HG02981 (cell line): Measurements from ENCODE around the gene VKORC1L1.
"Not testable (repeated sequence)": the region's sequence is repeated elsewhere in the genome, so short reads cannot be mapped to it uniquely, and the experiment has no call there.

ENCODE experiments used
- ATAC-seq: cut with Tn5 transposase; IDR thresholded peaks from one replicate; pipeline ENCODE4 v1.9.1; 2021; ENCODE audit warnings: mild to moderate bottlenecking, moderate library complexity; ENCODE audit not compliant: unreplicated experiment

The VKORC1L1 gene

DNA sequence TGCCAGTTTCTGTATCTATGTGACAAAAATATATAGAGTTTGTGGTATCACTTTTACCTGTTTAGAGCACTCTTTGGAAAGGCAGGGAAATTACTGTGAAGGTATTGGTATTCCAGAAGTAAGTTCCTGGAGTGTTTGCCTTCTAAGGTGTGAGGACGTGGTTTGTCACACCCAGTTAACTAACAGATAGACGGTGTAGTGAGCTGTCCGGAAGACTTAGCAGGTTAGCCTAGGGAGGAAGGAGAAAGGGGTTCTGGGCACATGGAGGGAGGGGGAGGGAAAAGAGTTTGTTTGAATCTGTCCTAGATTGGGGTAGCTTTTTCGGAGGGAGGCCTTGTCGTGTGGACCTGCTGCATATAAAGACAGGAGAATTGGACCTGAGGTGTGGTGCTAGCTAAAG is 7.4 kb downstream of the VKORC1L1 start:
- ATAC-seq = not testable (repeated sequence)

DNA sequence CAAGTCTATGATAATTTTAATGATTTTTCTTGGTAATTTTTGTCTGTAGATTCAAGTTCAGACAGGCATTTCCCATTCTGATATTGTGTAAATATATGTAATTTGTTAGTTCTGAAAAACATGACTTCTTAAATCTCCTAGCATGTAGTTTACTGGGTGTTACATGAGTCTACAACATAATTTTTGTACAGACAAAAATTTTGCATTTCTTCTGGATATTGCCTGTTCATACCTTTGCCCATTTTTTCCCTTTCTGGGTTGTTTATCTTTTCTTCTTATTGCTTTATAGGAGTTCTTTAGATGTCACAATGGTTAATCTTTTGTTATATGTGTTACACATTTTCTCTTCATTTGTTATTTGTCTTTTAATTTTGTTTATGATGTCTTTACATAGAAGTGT is 12.1 kb downstream of the VKORC1L1 start:
- not testable (repeated sequence) for ATAC-seq

DNA sequence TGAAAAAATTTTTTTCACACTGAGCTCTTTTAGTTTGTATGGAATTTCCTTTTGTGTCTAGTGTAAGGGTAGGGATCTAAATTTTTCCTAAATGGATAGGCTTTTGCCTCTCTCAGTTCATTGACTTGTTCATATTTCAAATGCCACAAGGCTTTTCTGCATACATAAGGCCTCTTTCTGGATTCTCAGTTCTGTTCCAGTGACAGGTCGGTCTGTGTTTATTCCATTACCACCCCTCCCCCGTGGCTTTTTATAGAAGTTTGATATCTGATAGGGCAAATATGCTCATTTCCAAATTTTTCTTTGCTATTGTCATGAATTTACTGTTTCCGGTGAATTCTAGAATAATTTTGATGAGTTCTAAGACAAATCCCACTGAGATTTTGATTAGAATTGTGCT is 12.7 kb downstream of the VKORC1L1 start:
- ATAC-seq = not testable (repeated sequence)

DNA sequence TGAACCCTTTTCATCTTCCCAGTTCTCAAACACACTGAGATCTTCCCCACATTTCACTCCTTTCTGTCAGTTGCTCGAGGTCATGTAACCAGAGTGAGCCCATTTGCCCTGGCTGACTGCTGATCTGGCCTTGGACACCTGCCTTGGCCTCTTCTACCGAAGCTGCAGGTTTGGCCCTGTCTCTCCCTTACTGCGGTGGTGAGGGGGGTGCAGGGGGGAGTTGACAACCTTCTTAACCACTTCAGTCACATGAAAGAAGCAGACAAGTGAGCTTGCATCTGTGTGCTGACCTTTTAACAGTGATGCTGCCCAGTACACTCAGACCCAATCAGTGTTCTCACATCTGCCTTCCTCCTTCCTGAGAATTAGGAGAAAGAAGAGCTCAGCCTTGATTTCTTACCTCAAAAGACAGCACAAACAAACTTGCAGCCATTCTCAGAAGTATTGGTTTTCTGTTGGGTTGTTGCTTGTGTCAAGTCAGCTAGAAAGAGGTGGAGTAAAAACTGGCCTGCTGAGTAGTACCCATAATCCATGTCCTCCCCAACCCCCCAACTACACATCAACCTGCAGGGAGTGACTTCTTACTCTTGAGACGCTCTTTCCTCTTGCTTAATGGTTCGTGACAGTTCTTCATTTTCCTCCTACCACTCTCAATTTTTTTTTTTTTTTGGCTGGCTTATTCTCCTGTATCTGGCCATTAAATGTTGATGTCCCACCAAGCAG is 15.7 kb downstream of the VKORC1L1 start:
- ATAC-seq = not testable (repeated sequence)

DNA sequence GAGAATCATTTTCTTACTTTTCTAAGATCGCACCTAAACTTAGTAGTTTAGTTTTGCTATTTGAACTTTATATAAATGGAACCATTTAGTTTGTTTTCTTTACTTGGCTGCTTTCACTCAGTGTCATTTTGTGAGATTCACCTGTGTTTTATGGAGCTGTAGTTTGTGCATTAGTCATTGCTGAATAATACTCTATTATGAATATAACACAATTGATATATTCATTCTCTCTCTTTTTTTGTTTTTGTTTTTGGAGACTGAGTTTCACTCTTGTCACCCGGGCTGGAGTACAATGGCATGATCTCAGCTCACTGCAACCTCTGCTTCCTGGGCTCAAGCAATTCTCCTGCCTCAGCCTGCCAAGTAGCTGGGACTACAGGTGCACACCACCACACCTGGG is 16.8 kb downstream of the VKORC1L1 start:
- not testable (repeated sequence) for ATAC-seq

DNA sequence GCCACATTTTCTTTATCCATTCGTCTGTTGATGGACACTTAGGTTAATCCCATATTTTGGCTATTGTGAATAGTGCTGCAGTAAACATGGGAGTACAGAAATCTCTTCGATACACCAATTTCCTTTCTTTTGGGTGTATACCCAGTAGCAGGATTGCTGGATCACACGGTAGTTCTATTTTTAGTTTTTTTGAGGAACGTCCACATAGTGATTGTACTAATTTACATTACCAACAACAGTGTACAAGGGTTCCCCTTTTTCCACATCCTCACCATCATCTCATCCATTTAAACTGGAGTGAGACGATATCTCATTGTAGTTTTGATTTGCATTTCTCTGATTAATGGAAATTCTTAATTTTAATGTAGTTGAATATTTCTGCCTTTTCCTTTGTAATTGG is 19.3 kb downstream of the VKORC1L1 start:
- ATAC-seq = no peak

DNA sequence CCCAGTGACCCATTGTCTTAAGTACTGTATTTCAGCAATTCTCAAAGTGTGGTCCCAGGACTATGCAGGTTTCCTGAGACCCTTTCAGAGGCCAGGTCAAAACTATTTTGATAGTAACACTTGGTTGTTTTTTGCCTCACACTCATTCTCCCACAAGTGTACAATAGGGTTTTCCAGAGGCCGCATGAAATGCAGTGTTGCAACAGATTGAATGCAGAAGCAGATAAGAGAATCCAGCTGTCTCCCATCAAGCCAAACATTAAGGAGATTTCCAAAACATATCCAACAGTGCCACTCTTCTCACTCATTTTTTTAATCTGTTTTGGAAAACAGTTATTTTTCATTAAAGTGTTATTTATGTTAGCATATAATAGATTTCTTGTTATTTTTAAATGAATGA is 20.0 kb downstream of the VKORC1L1 start:
- ATAC-seq = no peak

DNA sequence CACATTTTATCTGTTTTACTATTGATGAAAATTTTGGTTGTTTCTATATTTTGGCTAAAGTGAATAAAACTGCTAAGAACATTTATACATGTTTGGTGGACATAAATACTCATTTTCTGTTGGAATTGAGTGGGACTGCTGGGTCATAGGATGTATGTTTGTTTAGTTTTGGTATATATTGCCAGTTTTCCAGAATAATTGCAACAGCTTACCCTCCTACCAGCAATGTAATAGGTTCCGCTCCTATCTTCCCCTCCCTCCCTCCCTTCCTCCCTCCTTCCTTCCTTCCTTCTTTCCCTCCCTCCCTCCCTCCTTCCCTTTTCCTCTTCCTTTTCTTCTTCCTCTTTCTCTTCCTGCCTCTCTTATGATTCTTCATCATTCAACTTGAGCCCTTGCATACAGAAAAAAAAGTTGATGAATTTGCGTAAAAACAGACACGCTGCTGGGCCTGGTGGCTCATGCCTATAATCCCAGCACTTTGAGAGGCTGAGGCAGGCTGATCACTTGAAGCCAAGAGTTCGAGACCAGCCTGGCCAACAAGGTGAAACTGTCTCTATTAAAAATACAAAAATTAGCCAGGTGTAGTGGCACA is 23.5 kb downstream of the VKORC1L1 start:
- no peak for ATAC-seq

DNA sequence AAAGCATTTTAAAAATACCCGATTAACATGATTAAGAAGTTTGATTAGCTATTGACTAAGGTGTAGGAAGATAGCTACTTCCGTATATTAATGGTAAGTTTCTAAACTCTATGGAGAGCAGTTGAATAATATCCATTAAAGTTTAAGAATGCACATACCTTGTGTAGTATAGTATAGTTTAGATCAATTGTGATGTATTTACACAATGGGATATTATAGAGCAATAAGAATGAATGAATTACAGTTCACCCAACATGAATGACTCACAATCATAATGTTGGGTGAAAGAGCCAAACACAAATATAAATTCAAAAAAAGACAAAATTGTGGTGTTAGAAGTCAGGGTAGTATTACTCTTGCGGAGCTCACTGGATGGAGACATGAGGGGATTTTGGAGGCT is 24.4 kb downstream of the VKORC1L1 start:
- ATAC-seq = not testable (repeated sequence)

DNA sequence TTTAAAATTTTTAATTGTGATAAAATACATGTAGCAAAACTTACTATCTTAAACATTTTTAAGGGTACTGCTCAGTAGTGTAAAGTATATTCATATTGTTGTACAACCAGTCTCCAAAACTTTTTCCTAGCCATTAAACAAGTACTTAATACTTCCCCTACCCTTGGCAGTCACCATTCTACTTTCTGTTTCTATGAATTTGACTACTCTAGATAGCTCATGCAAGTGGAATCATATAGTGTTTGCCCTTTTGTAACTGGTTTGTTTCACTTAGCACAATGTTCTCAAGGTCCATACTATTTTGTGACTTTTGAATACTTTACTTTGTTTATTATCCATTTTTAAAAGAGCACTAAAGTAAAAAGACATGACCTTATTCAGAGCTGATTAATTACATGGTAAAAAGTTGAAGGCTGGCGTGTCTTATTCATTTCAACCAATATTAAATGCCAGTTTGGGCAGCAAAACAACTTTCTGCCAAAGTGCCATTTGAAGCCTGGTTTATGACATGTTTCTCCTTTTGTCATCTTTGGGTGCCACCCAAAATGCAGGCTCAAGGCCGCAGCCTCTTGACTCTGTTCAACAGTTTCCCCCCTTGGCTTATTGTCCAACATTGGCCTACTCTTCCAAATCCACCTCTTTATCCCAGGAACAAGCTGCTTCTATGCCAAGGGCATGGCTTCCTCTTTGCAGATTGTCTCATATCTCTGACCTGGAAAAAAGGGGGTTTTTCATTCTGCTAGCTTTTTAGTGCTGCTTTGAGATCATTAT is 26.0 kb downstream of the VKORC1L1 start:
- peak; percentile 69 for ATAC-seq

DNA sequence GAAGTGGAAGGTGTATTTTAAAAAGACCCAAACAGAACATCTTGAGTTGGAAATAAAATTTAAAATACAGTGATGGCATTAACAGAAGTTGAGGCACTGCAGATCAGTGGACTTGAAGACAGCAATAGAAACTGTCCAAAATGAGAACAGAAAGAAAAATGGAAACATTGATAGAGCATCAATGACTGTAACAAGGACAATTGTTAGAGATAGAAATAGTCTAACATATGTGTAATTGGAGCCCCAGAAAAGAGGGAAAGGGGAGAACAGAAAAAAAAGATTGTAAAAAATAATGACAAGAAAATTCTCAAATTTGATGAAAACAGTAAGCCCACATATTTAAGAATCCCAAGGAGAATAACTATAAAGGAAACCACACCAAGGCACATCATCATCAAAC is 29.4 kb downstream of the VKORC1L1 start:
- ATAC-seq = no peak

DNA sequence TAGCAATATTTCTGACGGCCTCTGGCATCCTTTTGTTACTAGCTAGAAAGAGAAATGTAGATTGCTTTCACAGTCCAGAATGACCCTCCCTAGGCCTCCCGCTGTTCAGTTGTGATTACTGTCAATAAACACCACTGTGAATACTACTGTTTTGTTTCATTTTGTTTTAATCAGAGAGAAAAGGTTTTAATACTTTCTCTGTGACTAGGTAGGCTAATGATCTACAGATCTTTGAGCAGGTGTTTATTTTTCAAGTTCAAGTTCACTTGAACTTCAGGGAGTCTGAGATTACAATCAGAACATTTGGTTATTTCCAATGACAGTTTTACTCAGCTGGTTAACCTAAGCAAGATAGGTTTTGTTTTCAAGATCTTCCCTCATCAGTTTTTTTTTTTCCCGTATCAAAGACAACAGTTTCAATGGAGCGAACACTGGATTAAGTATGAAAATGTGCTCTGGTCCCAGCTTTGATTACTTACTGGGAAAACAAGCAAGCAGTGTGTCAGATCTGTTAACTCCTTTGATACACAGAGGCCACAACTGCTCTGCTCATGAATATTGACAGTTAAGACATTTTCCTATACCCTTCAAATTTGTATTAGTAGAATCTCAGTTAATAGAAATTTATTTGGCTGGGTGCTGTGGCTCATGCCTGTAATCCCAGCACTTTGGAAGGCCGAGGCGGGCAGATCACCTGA is 34.8 kb downstream of the VKORC1L1 start:
- no peak for ATAC-seq

DNA sequence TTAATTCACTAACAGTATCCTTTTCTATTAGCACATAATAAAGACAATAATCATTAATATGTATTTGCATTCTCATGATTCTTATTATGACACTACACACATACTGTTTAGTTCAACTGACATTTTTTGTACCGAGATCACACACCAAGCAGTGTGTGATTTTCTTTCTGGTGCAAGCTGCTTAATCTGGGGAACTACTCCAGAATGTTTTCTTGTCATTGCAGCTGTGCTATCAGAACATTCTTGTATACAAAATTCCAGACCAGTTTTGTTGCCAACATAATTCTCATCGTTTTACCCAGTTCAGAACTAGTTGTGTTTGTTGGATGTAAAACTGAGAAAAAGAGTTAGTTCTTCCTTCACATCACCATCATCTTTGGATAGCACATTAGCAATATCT is 37.4 kb downstream of the VKORC1L1 start:
- no peak for ATAC-seq

DNA sequence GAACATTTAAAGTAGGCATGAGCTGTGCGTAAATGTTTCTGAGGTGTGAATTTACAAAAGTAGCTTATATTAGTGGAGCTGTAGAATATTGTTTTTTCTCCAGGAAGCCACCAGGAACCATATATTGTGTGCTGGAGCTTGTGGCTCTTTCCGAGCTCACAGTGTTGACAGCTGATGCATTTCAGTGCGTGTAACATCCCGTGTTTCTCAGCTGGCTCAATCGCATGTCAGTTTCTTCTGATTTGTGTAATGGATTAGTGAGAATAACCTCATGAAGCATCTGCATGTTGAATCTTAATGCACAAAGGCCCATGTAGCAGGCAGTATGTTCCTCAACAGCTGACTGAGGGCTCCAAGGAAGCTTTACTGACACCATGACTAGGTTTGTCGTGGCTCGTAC is 39.4 kb downstream of the VKORC1L1 start:
- no peak for ATAC-seq

DNA sequence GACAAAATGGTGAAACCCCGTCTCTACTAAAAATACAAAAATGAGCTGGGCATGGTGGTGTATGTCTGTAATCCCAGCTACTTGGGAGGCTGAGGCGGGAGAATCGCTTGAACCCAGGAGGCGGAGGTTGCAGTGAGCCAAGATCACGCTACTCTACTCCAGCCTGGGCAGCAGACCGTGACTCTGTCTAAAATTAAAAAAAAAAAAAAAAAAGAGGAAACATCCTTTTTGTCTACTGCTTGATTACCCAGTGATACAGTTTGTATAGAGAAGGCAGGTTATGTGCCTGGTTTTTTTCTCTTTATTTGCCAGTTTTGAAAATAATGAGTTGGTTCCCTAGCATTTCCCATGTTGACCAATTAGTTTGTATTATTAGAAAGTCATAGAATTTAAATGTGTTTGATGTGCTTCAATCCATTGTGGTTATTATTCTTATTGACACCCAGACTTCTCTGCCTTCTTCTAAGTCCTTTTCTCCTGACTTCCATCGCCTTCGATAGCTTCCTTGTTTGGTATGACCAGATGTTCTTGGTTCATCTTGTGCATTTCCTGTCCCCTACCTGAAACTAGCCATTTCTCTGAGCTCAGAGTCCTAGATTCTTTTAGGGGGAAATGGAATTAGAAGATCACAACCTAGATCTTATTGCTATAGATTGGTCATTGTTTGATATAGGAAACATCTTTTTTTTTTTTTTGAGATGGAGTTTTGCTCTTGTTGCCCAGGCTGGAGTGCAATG is 43.2 kb downstream of the VKORC1L1 start:
- no peak for ATAC-seq

DNA sequence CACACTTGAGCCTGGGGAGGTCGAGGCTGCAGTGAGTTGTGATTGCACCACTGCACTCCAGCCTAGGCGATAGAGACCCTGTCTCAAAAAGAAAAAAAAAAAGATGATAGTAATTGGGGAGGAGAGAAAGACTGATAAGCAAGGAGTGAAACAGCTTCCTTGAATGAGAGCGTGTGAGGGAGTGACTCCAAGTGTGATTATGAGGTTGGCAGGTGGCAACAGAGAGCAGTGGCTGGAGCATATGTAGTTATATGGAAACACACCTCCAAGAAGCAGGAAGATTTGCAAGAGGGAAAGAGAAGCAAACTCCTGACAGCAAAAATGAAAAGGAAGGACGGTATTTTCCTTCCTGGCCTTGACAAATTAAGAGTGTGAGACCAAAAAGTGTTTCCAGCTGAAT is 50.4 kb downstream of the VKORC1L1 start:
- no peak for ATAC-seq

DNA sequence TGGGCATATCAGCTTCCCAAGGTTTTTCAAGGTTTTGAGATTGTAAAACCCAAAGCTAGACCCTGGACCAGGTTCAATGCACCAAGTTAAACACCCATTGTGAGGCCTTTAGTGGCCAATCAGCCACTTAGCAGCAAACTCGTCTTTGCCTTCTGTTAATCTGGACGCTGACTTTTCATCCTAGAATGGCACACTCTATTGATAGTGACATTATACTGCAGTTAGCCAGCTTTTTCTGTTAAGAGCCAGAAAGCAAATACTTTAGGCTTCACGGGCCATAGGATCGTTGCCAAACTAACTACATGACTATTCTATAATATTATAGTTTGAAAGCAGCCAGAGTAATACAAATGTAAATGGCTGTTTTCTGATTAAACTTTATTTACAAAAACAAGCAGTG is 51.3 kb downstream of the VKORC1L1 start:
- ATAC-seq = no peak

DNA sequence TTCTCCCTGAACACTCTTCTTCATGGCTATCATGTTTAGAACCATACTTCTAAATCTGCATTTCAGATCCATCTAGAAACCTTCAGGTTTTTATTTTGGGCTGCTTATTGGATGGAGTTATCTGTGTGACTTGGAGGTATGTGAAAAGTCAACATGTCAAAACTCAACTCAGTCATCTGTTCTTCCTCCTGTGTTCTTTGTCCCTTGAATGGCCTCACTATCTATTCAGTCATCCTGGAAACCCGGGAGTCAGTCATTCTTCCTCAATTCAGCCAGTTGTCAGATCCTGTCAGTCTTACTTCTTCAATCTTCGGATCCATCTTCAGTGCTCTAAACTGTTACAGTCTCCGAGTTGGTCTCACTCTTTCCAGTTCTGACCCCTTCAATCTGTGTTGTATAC is 52.2 kb downstream of the VKORC1L1 start:
- ATAC-seq = no peak

DNA sequence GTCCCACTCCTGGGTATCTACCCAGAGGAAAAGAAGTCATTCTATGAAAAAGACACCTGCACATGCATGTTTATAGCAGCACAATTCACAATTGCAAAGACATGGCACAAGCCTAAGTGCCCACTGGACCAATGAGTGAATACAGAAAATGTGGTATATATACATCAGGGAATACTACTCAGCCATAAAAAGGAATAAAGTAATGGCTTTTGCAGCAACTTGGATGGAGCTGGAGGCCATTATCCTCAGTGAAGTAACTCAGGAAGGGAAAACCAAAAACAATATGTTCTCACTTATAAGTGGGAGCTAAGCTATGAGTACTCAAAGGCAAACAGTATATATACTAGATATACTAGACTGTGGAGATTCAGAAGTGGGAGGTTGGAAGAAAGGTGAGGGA is 53.7 kb downstream of the VKORC1L1 start:
- ATAC-seq = no peak

DNA sequence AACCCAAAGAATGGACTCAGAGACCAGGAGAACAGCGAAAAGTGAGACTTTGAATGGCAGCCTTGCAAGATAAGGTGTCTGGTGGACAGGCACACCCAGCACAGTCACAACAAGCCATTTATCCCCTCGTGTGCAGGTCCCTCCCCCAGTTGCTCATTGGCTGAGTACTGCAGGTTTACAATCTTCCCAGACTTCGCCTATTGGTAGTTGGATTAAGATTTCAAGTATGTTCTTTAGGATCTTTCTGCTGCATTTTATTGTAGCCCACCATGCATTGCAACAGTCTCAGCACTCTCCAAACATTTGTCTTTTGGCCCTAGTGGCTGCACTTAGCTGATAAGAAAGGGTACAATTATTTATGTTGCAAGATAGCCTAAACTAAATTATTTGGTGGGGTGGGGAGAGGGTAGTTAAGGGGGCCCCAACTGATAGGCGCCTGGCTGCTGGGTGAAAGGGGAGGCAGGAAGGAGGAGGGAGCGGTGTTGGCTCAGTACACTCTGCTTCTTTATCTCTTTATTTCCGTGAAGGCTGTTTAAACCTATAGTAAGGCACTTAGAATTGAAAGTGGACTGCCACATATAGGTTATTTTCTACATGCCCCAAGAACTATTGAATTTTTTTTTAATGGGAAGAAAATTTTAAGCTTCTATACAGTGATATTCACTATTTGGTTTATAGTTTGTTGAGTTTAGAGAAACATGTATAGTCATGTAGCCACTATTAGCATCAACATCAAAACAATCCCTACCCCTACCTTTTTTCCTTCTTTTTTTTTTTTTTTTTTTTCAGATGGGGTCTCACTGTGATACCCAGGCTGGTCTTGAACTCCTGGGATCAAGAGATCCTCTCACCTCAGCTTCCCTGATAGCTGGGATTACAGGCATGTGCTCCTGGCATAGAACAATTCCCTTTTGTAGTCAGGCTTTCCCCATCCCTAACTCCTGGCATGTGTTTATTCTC is 54.9 kb downstream of the VKORC1L1 start:
- ATAC-seq = no peak
